Measurements from ENCODE around the gene SAP30L. TPM values are rescaled to one million over a fixed set of nuclear protein-coding genes. Genes with fewer than 3 reads are reported as not detected.

Gene SAP30L
- total and polyA plus RNA-seq, 2 of the 4 experiments (the other 2 are of a cell fraction), result 9.7 to 17.6 TPM

GRCh38 chr5:154447089-154447725, 1.4 kb downstream of the SAP30L start:
- Histone ChIP-seq H3K27me3 (ENCODE audit: control insufficient read depth, insufficient read depth, low read length) (no peaks in the 10 kb centered on the region), H2BK5ac (ENCODE audit: low read depth, low read length, poor library complexity, severe bottlenecking) (no peak overlapping the region), H3K18ac (ENCODE audit: low read depth, low read length) (no peak overlapping the region), H3K36me3 (ENCODE audit: control insufficient read depth, insufficient read depth, low read length) (peaks cover 15% of the 10 kb centered on the region), H3K9me1 (ENCODE audit: insufficient read depth, low read length) (peaks cover 15% of the 10 kb centered on the region), H3K27ac (ENCODE audit: insufficient read depth, low read length) (peak overlapping the region; percentile 6), H3K14ac (replicated peaks; ENCODE audit: low read depth, low read length) (peak overlapping the region; percentile 43; the same call in 1 of the 2 replicates), H3K4ac (ENCODE audit: low read depth, low read length) (no peak overlapping the region), H4K91ac (ENCODE audit: insufficient read depth, low read depth, low read length) (no peak overlapping the region), H2AK5ac (ENCODE audit: low read depth, low read length) (no peak overlapping the region), H3K4me3 (ENCODE audit: insufficient read depth, low read depth, low read length) (peak overlapping the region; percentile 97), H2AFZ (replicated peaks; ENCODE audit: low read length, poor library complexity) (peak overlapping the region; percentile 100), H3K23ac (ENCODE audit: low read depth, low read length) (peak overlapping the region; percentile 58), H2AK9ac (replicated peaks; ENCODE audit: low read depth, low read length, poor library complexity) (peak overlapping the region; percentile 77), H2BK20ac (ENCODE audit: low read depth, low read length) (no peak overlapping the region), H3K9ac (ENCODE audit: low read depth, low read length) (peak overlapping the region; percentile 58), H3K9me3 (ENCODE audit: control insufficient read depth, insufficient read depth, low read length) (no peaks in the 10 kb centered on the region), H4K20me1 (ENCODE audit: insufficient read depth, low read length) (peaks cover 35% of the 10 kb centered on the region), H2BK15ac (ENCODE audit: low read depth, low read length) (no peak overlapping the region), H4K5ac (ENCODE audit: low read depth, low read length) (no peak overlapping the region), H3K4me2 (ENCODE audit: low read depth, low read length) (peak overlapping the region; percentile 95), H3K79me1 (ENCODE audit: low read depth in 1 of 2, low read length in 2 of 2) (peaks cover 33 to 51% of the 10 kb centered on the region in 2 experiments), H3K4me1 (ENCODE audit: control insufficient read depth, insufficient read depth, low read length) (peaks cover 7% of the 10 kb centered on the region), H3K56ac (ENCODE audit: extremely low read depth, insufficient read depth, low read length) (peak overlapping the region; percentile 19; the same call in 1 of the 2 replicates), H4K8ac (ENCODE audit: low read depth in 2 of 2, low read length in 2 of 2) (no peak overlapping the region), H2BK120ac (ENCODE audit: low read depth, low read length) (no peak overlapping the region)
- no peak for ATAC-seq (ENCODE audit: low read depth)
- CTCF ChIA-PET, result no interaction called here
- no TSS peak for BruUV-seq (replicated peaks)
- dilution Hi-C loops (cut with HindIII; ENCODE audit: low sequenced_read_pairs, unreplicated experiment) (no loop called here), intact Hi-C loops (cut with micrococcal nuclease) (loop anchor here (1.0 to 5.0 kb wide), 2 partner anchors 375 to 490 kb away; partner anchors contain the start of gene GEMIN5), in situ Hi-C loops (cut with MboI; ENCODE audit: low sequenced_read_pairs) (no loop called here)
- TF ChIP-seq SMC3 (IDR thresholded peaks at IDR 0.05; ENCODE audit: low read depth, low read length) (no peak), FOS (IDR thresholded peaks at IDR 0.05; ENCODE audit: low read depth, low read length) (no peak), NFE2L2 (IDR thresholded peaks at IDR 0.05; ENCODE audit: low read depth, low read length) (no peak), CEBPB (IDR thresholded peaks at IDR 0.05; ENCODE audit: low read depth, low read length) (no peak), MAFK (IDR thresholded peaks at IDR 0.05; ENCODE audit: low read depth, low read length) (no peak), BHLHE40 (IDR thresholded peaks at IDR 0.05; ENCODE audit: low read depth, low read length) (no peak)
- TF ChIP-seq, protein P1, sequence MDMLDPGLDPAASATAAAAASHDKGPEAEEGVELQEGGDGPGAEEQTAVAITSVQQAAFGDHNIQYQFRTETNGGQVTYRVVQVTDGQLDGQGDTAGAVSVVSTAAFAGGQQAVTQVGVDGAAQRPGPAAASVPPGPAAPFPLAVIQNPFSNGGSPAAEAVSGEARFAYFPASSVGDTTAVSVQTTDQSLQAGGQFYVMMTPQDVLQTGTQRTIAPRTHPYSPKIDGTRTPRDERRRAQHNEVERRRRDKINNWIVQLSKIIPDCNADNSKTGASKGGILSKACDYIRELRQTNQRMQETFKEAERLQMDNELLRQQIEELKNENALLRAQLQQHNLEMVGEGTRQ (IDR thresholded peaks at IDR 0.05; ENCODE audit: low read depth, low read length), result no peak
- WGBS, 2 experiments (ENCODE audit: extremely low coverage in 2 of 2, insufficient read length in 1 of 2), result no CpG with 5 or more reads among the region's 10 CpGs
- POLR2A ChIA-PET (ENCODE audit: unreplicated experiment), result interaction anchor here (0.7 kb wide), 1 partner anchor 170 kb away, joined by 3 read pairs; no protein-coding TSS in a partner anchor
- no peak for DNase-seq

All from IMR-90 (cell line).